Measurements from ENCODE around the gene KCND2. TPM values are rescaled to one million over a fixed set of nuclear protein-coding genes. Genes with fewer than 3 reads are reported as not detected.

The KCND2 gene
- total and polyA plus RNA-seq, 2 of the 8 experiments (the other 6 are each of a cell fraction or from before 2014, with no cell fraction given): 4.6 to 7.7 TPM

GRCh38 chr7:120431016-120431415 lies 158.0 kb downstream of the KCND2 start:
- H2BK5ac ChIP-seq (ENCODE audit: low read depth, low read length): no peak overlapping the region
- H2BK12ac ChIP-seq (ENCODE audit: low read depth, low read length): no peak overlapping the region
- no peak overlapping the region for H2AK5ac ChIP-seq (ENCODE audit: low read depth, low read length)
- H4K20me1 ChIP-seq (replicated peaks in 1 of 2; ENCODE audit: control insufficient read depth in 1 of 2, insufficient read depth in 2 of 2, low read length in 2 of 2): no peaks in the 10 kb centered on the region
- no peak for TF ChIP-seq FOSL1 (IDR thresholded peaks at IDR 0.05; ENCODE audit: insufficient read depth, low read depth, low read length)
- TF ChIP-seq E2F6 (IDR thresholded peaks at IDR 0.05): no peak
- TF ChIP-seq ASH2L (IDR thresholded peaks at IDR 0.05; ENCODE audit: low read length): no peak
- no peak for TF ChIP-seq RBBP5 (IDR thresholded peaks at IDR 0.05; ENCODE audit: borderline replicate concordance, low read depth, low read length)
- no peak for TF ChIP-seq POLR2AphosphoS5 (IDR thresholded peaks at IDR 0.05; ENCODE audit: low read depth, low read length)
- no peak for TF ChIP-seq NRF1 (IDR thresholded peaks at IDR 0.05; ENCODE audit: low read depth, low read length)
- TF ChIP-seq CBX5 (IDR thresholded peaks at IDR 0.05; ENCODE audit: low read depth, low read length): no peak
- TF ChIP-seq KDM4A (IDR thresholded peaks at IDR 0.05; ENCODE audit: low read depth, low read length, severe bottlenecking): no peak
- no peak for TF ChIP-seq POLR2A (IDR thresholded peaks at IDR 0.05; ENCODE audit: control extremely low read depth in 1 of 2, low read depth in 2 of 2, low read length in 2 of 2)
- no peak for TF ChIP-seq EP300 (IDR thresholded peaks at IDR 0.05; ENCODE audit: borderline replicate concordance in 1 of 2, low read depth in 2 of 2, low read length in 2 of 2)
- no peak for TF ChIP-seq HDAC2 (IDR thresholded peaks at IDR 0.05; ENCODE audit: borderline replicate concordance in 1 of 2, low read depth in 2 of 2, low read length in 2 of 2)
- TF ChIP-seq RXRA (IDR thresholded peaks at IDR 0.05; ENCODE audit: insufficient read depth, low read depth, low read length): no peak
- no peak for FAIRE-seq
- H3K9ac ChIP-seq (replicated peaks in 1 of 4; ENCODE audit: extremely low read depth in 1 of 4, low read depth in 3 of 4, low read length in 3 of 4): no peak overlapping the region
- H3K9me3 ChIP-seq (ENCODE audit: insufficient read depth in 2 of 2, low read depth in 1 of 2, low read length in 1 of 2): no peaks in the 10 kb centered on the region
- CTCF ChIA-PET (ENCODE audit: partially characterized antibody): no interaction called here
- no peak overlapping the region for H2BK15ac ChIP-seq (ENCODE audit: low read length)
- no peak overlapping the region for H3K4me2 ChIP-seq (ENCODE audit: insufficient read depth in 1 of 2, low read depth in 2 of 2, low read length in 2 of 2)
- no peak overlapping the region for H3K4ac ChIP-seq (replicated peaks; ENCODE audit: insufficient read length, low read depth, low read length)
- DNase-seq (ENCODE audit: low read depth in 1 of 2, low spot score in 2 of 2): no peak
- H2BK20ac ChIP-seq (ENCODE audit: low read length): no peak overlapping the region
- H2AFZ ChIP-seq (ENCODE audit: low read length): no peak overlapping the region
- no peak overlapping the region for H3K56ac ChIP-seq (replicated peaks; ENCODE audit: insufficient read length, low read depth, low read length)
- H3K4me1 ChIP-seq (replicated peaks in 1 of 4; ENCODE audit: control insufficient read depth in 3 of 4, insufficient read depth in 4 of 4, low read length in 3 of 4): peaks cover 0 to 5% (median 0%) of the 10 kb centered on the region in 4 experiments; a peak in 1 of 7 replicates
- H3K23me2 ChIP-seq (ENCODE audit: low read depth, low read length): no peaks in the 10 kb centered on the region
- POLR2A ChIA-PET (ENCODE audit: partially characterized antibody): no interaction called here
- H3K27ac ChIP-seq (ENCODE audit: low read depth, low read length): no peak overlapping the region
- H3K23ac ChIP-seq (ENCODE audit: insufficient read length): no peak overlapping the region
- H3K36me3 ChIP-seq (ENCODE audit: control insufficient read depth in 2 of 4, insufficient read depth in 4 of 4, low read length in 3 of 4): no peaks in the 10 kb centered on the region
- 80% methylated on average over 1 of the region's 1 CpG; no CpG with 5 or more reads in 1 of the 2 experiments for WGBS, 2 experiments (ENCODE audit: extremely low coverage in 1 of 2, insufficient coverage in 1 of 2, insufficient read length in 1 of 2, insufficient replicate concordance in 2 of 2, low coverage in 1 of 2, low lambda C conversion rate in 2 of 2, missing lambda C conversion rate in 1 of 2)
- H3K79me1 ChIP-seq (ENCODE audit: low read depth, low read length): no peaks in the 10 kb centered on the region
- H3K18ac ChIP-seq (ENCODE audit: extremely low read depth, low read length): no peak overlapping the region
- no peak overlapping the region for H3K14ac ChIP-seq (ENCODE audit: insufficient read length)
- H4K5ac ChIP-seq (ENCODE audit: insufficient read length, low read depth, low read length): no peak overlapping the region
- no peaks in the 10 kb centered on the region for H3K27me3 ChIP-seq (replicated peaks in 1 of 4; ENCODE audit: control insufficient read depth in 3 of 4, extremely low read depth in 1 of 4, insufficient read depth in 3 of 4, low read length in 3 of 4)
- H3K4me3 ChIP-seq (ENCODE audit: extremely low read depth in 1 of 4, insufficient read depth in 2 of 4, low read depth in 3 of 4, low read length in 4 of 4): no peak overlapping the region
- H3K79me2 ChIP-seq (ENCODE audit: control insufficient read depth in 1 of 2, insufficient read depth in 2 of 2, low read length in 2 of 2): no peaks in the 10 kb centered on the region
- H2BK120ac ChIP-seq (replicated peaks; ENCODE audit: low read depth, low read length): no peak overlapping the region
- no peak overlapping the region for H4K8ac ChIP-seq (ENCODE audit: extremely low read depth, insufficient read depth, low read length)
- no peak overlapping the region for H4K91ac ChIP-seq (replicated peaks; ENCODE audit: insufficient read length, low read length)
